NCI-H748 (cell line): Measurements from ENCODE around the gene IRX1.

Experiments
- DNase-seq: peaks from one replicate; lab custom pipeline; 2025; ENCODE audit not compliant: unreplicated experiment; lab: John Stamatoyannopoulos, UW

IRX1 gene

DNA sequence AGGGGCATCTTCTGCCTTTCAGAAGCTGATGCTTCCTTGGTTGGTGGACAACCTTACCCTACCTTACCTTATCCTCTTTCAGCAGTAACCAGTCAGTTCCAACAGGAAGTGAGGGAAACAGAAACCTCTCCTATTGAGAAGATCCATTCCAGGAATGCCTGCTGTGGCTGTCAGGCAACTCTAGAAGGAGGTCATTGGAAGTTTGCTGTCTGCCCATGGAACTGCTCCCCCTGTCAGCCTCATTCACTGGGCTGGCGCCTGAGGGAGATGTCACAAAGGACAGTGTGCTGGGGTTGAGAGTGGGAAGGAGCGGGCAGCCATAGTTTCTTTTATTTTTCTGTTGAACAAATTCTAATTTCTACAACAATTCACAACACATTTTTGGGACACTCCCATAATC is 54.7 kb downstream of the IRX1 start:
- DNase-seq = no peak

DNA sequence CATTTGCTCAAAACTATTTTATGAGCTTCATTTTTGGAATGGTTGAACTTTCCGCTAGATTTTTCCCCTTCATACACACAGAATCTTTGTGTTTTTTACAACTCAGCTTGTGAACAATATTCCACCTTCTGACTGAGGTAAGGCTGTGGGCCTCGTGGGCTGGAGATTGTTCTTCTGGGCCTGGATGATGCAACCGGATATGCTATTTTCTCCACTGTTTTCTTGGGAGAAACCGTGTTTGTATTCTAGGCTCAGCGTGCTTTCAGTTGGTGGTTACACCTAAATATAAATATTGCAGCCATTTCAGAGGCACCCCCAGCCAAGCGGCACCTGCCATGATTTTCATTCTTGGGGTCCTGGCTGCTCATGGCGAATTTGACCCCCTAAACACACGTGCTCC is 55.2 kb downstream of the IRX1 start:
- DNase-seq = no peak
